CD14-positive monocyte (primary cell): ENCODE measurements around the gene JAG2. TPM values are rescaled to one million over a fixed set of nuclear protein-coding genes. Genes with fewer than 3 reads are reported as not detected.

Source experiments
- DNase-seq, 3 donors: peaks; one replicate each; pipeline ENCODE4 v3.0.0-alpha.2; 2011 to 2022
- H2AFZ ChIP-seq: 2 replicates; pipeline ENCODE4 v1.6.0; 2012; ENCODE audit warnings: mild to moderate bottlenecking, low read depth, low read length, inconsistent platforms; ENCODE audit not compliant: insufficient read depth, poor library complexity, severe bottlenecking
- H3K27ac ChIP-seq, 2 donors: 1 replicate in 1 of 2; 2 replicates in 1 of 2; pipeline ENCODE4 v1.5.1; 2012 to 2013; ENCODE audit warnings: low read length in 2 of 2, control low read depth in 1 of 2, inconsistent platforms in 1 of 2, low read depth in 1 of 2, mild to moderate bottlenecking in 1 of 2
- H3K27me3 ChIP-seq, 2 donors: one replicate each; pipeline versions ENCODE4 v1.6.0 to v1.6.1; 2011 to 2013; ENCODE audit warnings: low read length in 2 of 2; ENCODE audit not compliant: control insufficient read depth in 2 of 2, insufficient read depth in 2 of 2
- H3K36me3 ChIP-seq, 2 donors: replicated peaks in 1 of 2; 1 replicate in 1 of 2; 2 replicates in 1 of 2; pipeline versions ENCODE4 v1.5.1 to v1.6.1; 2012 to 2013; ENCODE audit warnings: low read length in 2 of 2, control low read depth in 1 of 2, inconsistent platforms in 1 of 2, mild to moderate bottlenecking in 1 of 2; ENCODE audit not compliant: insufficient read depth in 2 of 2, control insufficient read depth in 1 of 2
- H3K4me1 ChIP-seq, 2 donors: 1 replicate in 1 of 2; 2 replicates in 1 of 2; pipeline versions ENCODE4 v1.5.1 to v1.6.1; 2012 to 2013; ENCODE audit warnings: low read length in 2 of 2, control low read depth in 1 of 2, inconsistent platforms in 1 of 2, mild to moderate bottlenecking in 1 of 2, moderate library complexity in 1 of 2; ENCODE audit not compliant: insufficient read depth in 2 of 2, control insufficient read depth in 1 of 2
- H3K4me2 ChIP-seq: replicated peaks from 2 replicates; pipeline ENCODE3; 2012; ENCODE audit warnings: low read length, moderate library complexity, mild to moderate bottlenecking; ENCODE audit not compliant: poor library complexity, severe bottlenecking; ENCODE audit errors: extremely low read depth
- H3K4me3 ChIP-seq, 3 experiments: fragments of 200-600 bp in 1 of 3; sonication (generic) in 1 of 3; replicated peaks in 1 of 3; 1 replicate in 2 of 3; 2 replicates in 1 of 3; pipeline ENCODE4 v1.5.1; 2011 to 2013; ENCODE audit warnings: low read length in 3 of 3, mild to moderate bottlenecking in 3 of 3, control low read depth in 2 of 3, low read depth in 2 of 3, inconsistent platforms in 1 of 3, moderate library complexity in 1 of 3
- H3K79me2 ChIP-seq: 2 replicates; pipeline ENCODE4 v1.6.0; 2012; ENCODE audit warnings: mild to moderate bottlenecking, control low read depth, inconsistent platforms, low read length, moderate library complexity; ENCODE audit not compliant: insufficient read depth
- H3K9ac ChIP-seq: 2 replicates; pipeline ENCODE4 v1.6.0; 2017; ENCODE audit warnings: low read length, mild to moderate bottlenecking; ENCODE audit not compliant: insufficient read depth, poor library complexity, severe bottlenecking
- H3K9me3 ChIP-seq, 2 donors: replicated peaks in 1 of 2; 1 replicate in 1 of 2; 2 replicates in 1 of 2; pipeline versions ENCODE4 v1.5.1 to v1.6.1; 2012 to 2013; ENCODE audit warnings: low read length in 2 of 2, control low read depth in 1 of 2; ENCODE audit not compliant: control insufficient read depth in 1 of 2, insufficient read depth in 1 of 2
- H4K20me1 ChIP-seq: 2 replicates; pipeline ENCODE4 v1.6.0; 2012; ENCODE audit warnings: mild to moderate bottlenecking, low read length, control low read depth, moderate library complexity; ENCODE audit not compliant: insufficient read depth
- H3K27ac Mint-ChIP-seq, 7 donors: one replicate each; pipeline ENCODE4 v1.8.0; 2020; ENCODE audit warnings: mild to moderate bottlenecking in 7 of 7, mixed read lengths in 7 of 7, moderate library complexity in 6 of 7, inconsistent platforms in 2 of 7
- H3K27me3 Mint-ChIP-seq, 3 donors: one replicate each; pipeline ENCODE4 v1.8.0; 2021 to 2022; ENCODE audit warnings: low read depth in 3 of 3, mild to moderate bottlenecking in 3 of 3, mixed read lengths in 3 of 3, moderate library complexity in 3 of 3, inconsistent platforms in 1 of 3
- H3K36me3 Mint-ChIP-seq, 2 donors: one replicate each; pipeline ENCODE4 v1.8.0; 2020; ENCODE audit warnings: mixed read lengths in 2 of 2, inconsistent platforms in 1 of 2, mild to moderate bottlenecking in 1 of 2
- H3K4me1 Mint-ChIP-seq: one replicate; pipeline ENCODE4 v1.8.0; 2020; ENCODE audit warnings: mild to moderate bottlenecking, mixed read lengths
- H3K4me3 Mint-ChIP-seq, 2 donors: one replicate each; pipeline ENCODE4 v1.8.0; 2020; ENCODE audit warnings: mild to moderate bottlenecking in 2 of 2, mixed read lengths in 2 of 2, moderate library complexity in 1 of 2
- H3K9me3 Mint-ChIP-seq, 7 donors: one replicate each; pipeline ENCODE4 v1.8.0; 2020 to 2022; ENCODE audit warnings: mixed read lengths in 7 of 7, mild to moderate bottlenecking in 6 of 7, moderate library complexity in 6 of 7, inconsistent platforms in 2 of 7
- CTCF ChIP-seq: fragments of 200-600 bp; IDR thresholded peaks from one replicate; pipeline ENCODE4 v1.8.0; 2022; ENCODE audit warnings: antibody characterized with exemption, mild to moderate bottlenecking
- WGBS: methylation state at CpG from one replicate; pipeline ENCODE4 v1.1.5; 2013; ENCODE audit warnings: missing lambda C conversion rate; ENCODE audit not compliant: insufficient coverage; 5-methylcytosine and 5-hydroxymethylcytosine counted together
- intact Hi-C, 2 donors: fragments of 100-400 bp; cut with micrococcal nuclease; formaldehyde crosslinking; loops; one replicate each; pipeline versions ENCODE4 v1.15.0 to v1.15.1; 2023
- polyA minus RNA-seq: library from RNA; depleted of rRNA, polyadenylated mRNA; stranded (reverse); fragments of >200 nt; gene quantifications from 2 replicates; pipeline ENCODE4 v1.2.3, GENCODE V29; 2012
- polyA plus RNA-seq, 3 donors: library from polyadenylated mRNA; depleted of rRNA in 1 of 3; unstranded in 2 of 3; stranded (reverse) in 1 of 3; fragments of 300-500 nt in 2 of 3; fragments of >200 nt in 1 of 3; fragmentation: Illumina TruSeq in 2 of 3; gene quantifications; 1 replicate in 2 of 3; 2 replicates in 1 of 3; pipeline ENCODE4 v1.2.3, GENCODE V29; 2012 to 2021
- total RNA-seq, 12 experiments: library from RNA in 1 of 12; stranded (reverse) in 1 of 12; fragments of 120-200 nt in 1 of 12; gene quantifications; one replicate each; pipeline ENCODE4 v1.2.4 and lab custom pipeline; 2013 to 2026; ENCODE audit warnings: mixed read lengths in 6 of 12, inconsistent platforms in 1 of 12

The JAG2 gene
- 0.15 TPM for total RNA-seq (2013)
- polyA plus RNA-seq (1 to 10 TPM in 1 of 3 donors, not detected in 2; 1.2 TPM), polyA minus RNA-seq (0.97 and 2.1 TPM in 2 replicates), total RNA-seq (lab: John Stamatoyannopoulos, UW) (0.30 to 6.1 (median 1.3) reads per million in 11 experiments)

DNA sequence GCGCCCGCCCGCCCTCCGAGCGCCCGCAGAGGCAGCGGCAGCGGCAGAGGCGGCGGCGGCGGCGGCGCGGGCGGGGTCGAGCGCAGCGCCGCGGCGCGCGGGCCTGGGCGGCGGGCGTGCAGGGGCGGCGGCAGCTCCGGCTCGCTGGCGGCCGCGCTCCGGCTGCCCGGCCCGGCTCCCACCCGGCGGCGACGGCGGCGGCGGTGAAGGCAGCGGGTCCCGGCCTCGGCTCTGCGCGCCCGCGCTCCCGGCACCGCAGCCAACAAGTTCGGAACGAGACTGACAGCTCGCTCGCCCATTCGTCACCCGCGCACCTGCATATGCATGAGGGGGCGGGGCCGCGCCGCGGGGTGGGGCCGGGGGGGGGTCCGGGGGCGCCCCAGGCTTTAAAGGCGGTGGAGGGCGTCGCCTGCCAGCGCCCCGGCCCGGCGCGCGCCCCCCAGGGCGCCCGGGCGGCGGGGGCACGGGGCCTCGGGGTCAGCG, at the start of gene JAG2:
Gene JAG2, minus strand, starts transcription at position 281 of the 483 bp plus-strand sequence. CDS start 356 bp downstream, outside the sequence.
- under 1% methylated on average over 84 of the region's 84 CpGs for WGBS
- TF ChIP-seq CTCF = no peak
- peaks cover 2% of the 10 kb centered on the region for H3K4me1 Mint-ChIP-seq
- Histone ChIP-seq H3K4me1 (peaks cover 0 to 5% of the 10 kb centered on the region in 2 donors), H3K9me3 (no peaks in the 10 kb centered on the region), H3K79me2 (no peaks in the 10 kb centered on the region), H3K27ac (no peak within 1 kb of the TSS), H3K9ac (no peak within 1 kb of the TSS), H2AFZ (no peak within 1 kb of the TSS), H3K4me2 (peak within 1 kb of the TSS; percentile 50), H4K20me1 (peaks cover 9% of the 10 kb centered on the region), H3K27me3 (peaks cover 17 to 54% of the 10 kb centered on the region in 2 donors), H3K36me3 (no peaks in the 10 kb centered on the region), H3K4me3 (peak within 1 kb of the TSS in 1 of 3 experiments; percentile 28)
- peak within 1 kb of the TSS; percentile 56 to 81 for H3K4me3 Mint-ChIP-seq
- H3K27me3 Mint-ChIP-seq = peaks cover 50 to 73% (median 51%) of the 10 kb centered on the region in 3 donors
- no peaks in the 10 kb centered on the region for H3K36me3 Mint-ChIP-seq
- H3K9me3 Mint-ChIP-seq = peaks cover 0 to 13% (median 4%) of the 10 kb centered on the region in 7 donors
- no peak within 1 kb of the TSS for H3K27ac Mint-ChIP-seq
- intact Hi-C loops = no loop called here
- no peak for DNase-seq

DNA sequence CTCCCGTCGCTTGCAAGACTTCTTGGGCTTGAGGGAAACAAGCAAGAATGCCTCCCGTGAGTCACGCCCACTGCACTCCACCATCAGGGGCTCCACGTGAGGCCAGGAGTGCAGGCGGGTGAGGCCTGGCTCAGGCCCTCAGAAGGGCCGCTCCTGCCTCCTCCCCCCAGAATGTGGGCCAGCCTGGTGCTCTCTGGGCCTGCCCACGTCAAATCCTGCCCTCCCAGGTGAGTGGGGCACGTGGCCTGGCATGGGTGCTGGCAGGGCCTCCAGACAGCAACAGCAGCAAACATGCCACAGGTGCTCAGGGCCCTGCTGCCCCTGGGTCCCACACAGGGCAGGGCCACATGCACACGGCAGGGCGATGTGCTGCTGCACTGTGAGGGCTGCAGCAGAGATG, 49.2 kb upstream of the JAG2 start:
- Histone ChIP-seq H3K36me3 (peaks cover 72 to 98% of the 10 kb centered on the region in 2 donors), H3K27me3 (no peaks in the 10 kb centered on the region), H3K4me3 (no peak overlapping the region), H3K27ac (no peak overlapping the region), H3K79me2 (no peaks in the 10 kb centered on the region), H3K9ac (no peak overlapping the region), H3K4me1 (no peaks in the 10 kb centered on the region), H4K20me1 (peaks cover 3% of the 10 kb centered on the region), H3K4me2 (no peak overlapping the region), H3K9me3 (peaks cover 0 to 3% of the 10 kb centered on the region in 2 donors), H2AFZ (no peak overlapping the region)
- Mint-ChIP-seq H3K27me3 (peaks cover 0 to 2% (median 0%) of the 10 kb centered on the region in 3 donors), H3K36me3 (peaks cover 52 to 80% of the 10 kb centered on the region in 2 donors), H3K27ac (peak overlapping the region in 1 of 7 donors; percentile 64), H3K4me3 (no peak overlapping the region), H3K9me3 (peaks cover 0 to 7% (median 2%) of the 10 kb centered on the region in 7 donors), H3K4me1 (no peaks in the 10 kb centered on the region)
- no peak for TF ChIP-seq CTCF
- no peak for DNase-seq
- over 99% methylated on average over 11 of the region's 11 CpGs for WGBS
- intact Hi-C loops = no loop called here
